ENCODE data around the gene SNX24.
"Not testable (repeated sequence)": the region's sequence is repeated elsewhere in the genome, so short reads cannot be mapped to it uniquely, and the experiment has no call there.

SNX24 gene

GRCh38 chr5:122844136-122844909 is 1.1 kb upstream of the SNX24 start:
- no peaks in the 10 kb centered on the region for H3K27me3 ChIP-seq (ENCODE audit: insufficient read depth, low read length)
- peak overlapping the region; percentile 41 for H3K27ac ChIP-seq (ENCODE audit: low read depth, low read length)
- H3K79me2 ChIP-seq (ENCODE audit: control insufficient read depth, insufficient read depth, low read length, unreplicated experiment): peaks cover 24% of the 10 kb centered on the region
- peak overlapping the region; percentile 94 for H2AFZ ChIP-seq (ENCODE audit: low read length, unreplicated experiment)
- no peaks in the 10 kb centered on the region for H3K36me3 ChIP-seq (ENCODE audit: insufficient read depth, low read length)
- H3K4me1 ChIP-seq (ENCODE audit: control insufficient read depth, insufficient read depth, low read length, unreplicated experiment): peaks cover 21% of the 10 kb centered on the region
- H3K4me3 ChIP-seq (ENCODE audit: low read depth, low read length): peak overlapping the region; percentile 88

GRCh38 chr5:122844910-122845228 is 544 bp upstream of the SNX24 start:
- Histone ChIP-seq H3K27ac (ENCODE audit: low read depth, low read length) (peak overlapping the region; percentile 41), H3K79me2 (ENCODE audit: control insufficient read depth, insufficient read depth, low read length, unreplicated experiment) (peaks cover 24% of the 10 kb centered on the region), H2AFZ (ENCODE audit: low read length, unreplicated experiment) (peak overlapping the region; percentile 94), H3K27me3 (ENCODE audit: insufficient read depth, low read length) (no peaks in the 10 kb centered on the region), H3K4me1 (ENCODE audit: control insufficient read depth, insufficient read depth, low read length, unreplicated experiment) (peaks cover 21% of the 10 kb centered on the region), H3K4me3 (ENCODE audit: low read depth, low read length) (peak overlapping the region; percentile 88), H3K36me3 (ENCODE audit: insufficient read depth, low read length) (no peaks in the 10 kb centered on the region)

- H3K27ac ChIP-seq (ENCODE audit: low read depth, low read length): peak overlapping the region; percentile 68
- no peaks in the 10 kb centered on the region for H3K36me3 ChIP-seq (ENCODE audit: insufficient read depth, low read length)
- peaks cover 29% of the 10 kb centered on the region for H3K79me2 ChIP-seq (ENCODE audit: control insufficient read depth, insufficient read depth, low read length, unreplicated experiment)
- H3K27me3 ChIP-seq (ENCODE audit: insufficient read depth, low read length): no peaks in the 10 kb centered on the region
- H2AFZ ChIP-seq (ENCODE audit: low read length, unreplicated experiment): peak overlapping the region; percentile 58
- H3K4me1 ChIP-seq (ENCODE audit: control insufficient read depth, insufficient read depth, low read length, unreplicated experiment): peaks cover 21% of the 10 kb centered on the region
- H3K4me3 ChIP-seq (ENCODE audit: low read depth, low read length): peak overlapping the region; percentile 88
Measured at GRCh38 chr5:122846051-122846550, 688 bp downstream of the SNX24 start.

- no peak overlapping the region for H3K4me3 ChIP-seq (ENCODE audit: low read depth, low read length)
- peaks cover 32% of the 10 kb centered on the region for H3K79me2 ChIP-seq (ENCODE audit: control insufficient read depth, insufficient read depth, low read length, unreplicated experiment)
- H3K27ac ChIP-seq (ENCODE audit: low read depth, low read length): no peak overlapping the region
- peaks cover 21% of the 10 kb centered on the region for H3K4me1 ChIP-seq (ENCODE audit: control insufficient read depth, insufficient read depth, low read length, unreplicated experiment)
- H2AFZ ChIP-seq (ENCODE audit: low read length, unreplicated experiment): no peak overlapping the region
- no peaks in the 10 kb centered on the region for H3K27me3 ChIP-seq (ENCODE audit: insufficient read depth, low read length)
- H3K36me3 ChIP-seq (ENCODE audit: insufficient read depth, low read length): no peaks in the 10 kb centered on the region
Measured at GRCh38 chr5:122847687-122848081, 2.3 kb downstream of the SNX24 start.

GRCh38 chr5:122849771-122850170 is 4.4 kb downstream of the SNX24 start:
- peaks cover 34% of the 10 kb centered on the region for H3K79me2 ChIP-seq (ENCODE audit: control insufficient read depth, insufficient read depth, low read length, unreplicated experiment)
- H3K4me1 ChIP-seq (ENCODE audit: control insufficient read depth, insufficient read depth, low read length, unreplicated experiment): peaks cover 14% of the 10 kb centered on the region
- H3K27ac ChIP-seq (ENCODE audit: low read depth, low read length): no peak overlapping the region

GRCh38 chr5:122857538-122857937 is 12.1 kb downstream of the SNX24 start:
- H2AFZ ChIP-seq (ENCODE audit: low read length, unreplicated experiment); H3K27ac ChIP-seq (ENCODE audit: low read depth, low read length); H3K4me1 ChIP-seq (ENCODE audit: control insufficient read depth, insufficient read depth, low read length, unreplicated experiment); H3K4me3 ChIP-seq (ENCODE audit: low read depth, low read length); H3K27me3 ChIP-seq (ENCODE audit: insufficient read depth, low read length); H3K36me3 ChIP-seq (ENCODE audit: insufficient read depth, low read length): not testable (repeated sequence)
- H3K79me2 ChIP-seq (ENCODE audit: control insufficient read depth, insufficient read depth, low read length, unreplicated experiment): peaks cover 15% of the 10 kb centered on the region

More at GRCh38 chr5:122849771-122850170, 4.4 kb downstream of the SNX24 start:
- Histone ChIP-seq H3K36me3 (ENCODE audit: insufficient read depth, low read length) (no peaks in the 10 kb centered on the region; the same call in 1 of the 2 replicates), H2AFZ (ENCODE audit: low read length, unreplicated experiment) (no peak overlapping the region), H3K27me3 (ENCODE audit: insufficient read depth, low read length) (no peaks in the 10 kb centered on the region), H3K4me3 (ENCODE audit: low read depth, low read length) (no peak overlapping the region)

GRCh38 chr5:122858451-122858850 is 13.0 kb downstream of the SNX24 start:
- Histone ChIP-seq H2AFZ (ENCODE audit: low read length, unreplicated experiment) (no peak overlapping the region), H3K27me3 (ENCODE audit: insufficient read depth, low read length) (no peaks in the 10 kb centered on the region), H3K4me3 (ENCODE audit: low read depth, low read length) (no peak overlapping the region), H3K79me2 (ENCODE audit: control insufficient read depth, insufficient read depth, low read length, unreplicated experiment) (peaks cover 12% of the 10 kb centered on the region), H3K36me3 (ENCODE audit: insufficient read depth, low read length) (no peaks in the 10 kb centered on the region; the same call in 1 of the 2 replicates), H3K4me1 (ENCODE audit: control insufficient read depth, insufficient read depth, low read length, unreplicated experiment) (peaks cover 4% of the 10 kb centered on the region), H3K27ac (ENCODE audit: low read depth, low read length) (no peak overlapping the region)

GRCh38 chr5:122863240-122863639 is 17.8 kb downstream of the SNX24 start:
- no peak overlapping the region for H2AFZ ChIP-seq (ENCODE audit: low read length, unreplicated experiment)
- H3K36me3 ChIP-seq (ENCODE audit: insufficient read depth, low read length): peaks cover 5% of the 10 kb centered on the region; the same call in 1 of the 2 replicates
- H3K27ac ChIP-seq (ENCODE audit: low read depth, low read length): no peak overlapping the region
- peaks cover 21% of the 10 kb centered on the region for H3K79me2 ChIP-seq (ENCODE audit: control insufficient read depth, insufficient read depth, low read length, unreplicated experiment)
- no peak overlapping the region for H3K4me3 ChIP-seq (ENCODE audit: low read depth, low read length)
- no peaks in the 10 kb centered on the region for H3K27me3 ChIP-seq (ENCODE audit: insufficient read depth, low read length)
- peaks cover 2% of the 10 kb centered on the region for H3K4me1 ChIP-seq (ENCODE audit: control insufficient read depth, insufficient read depth, low read length, unreplicated experiment)

- Histone ChIP-seq H3K27me3 (ENCODE audit: insufficient read depth, low read length) (no peaks in the 10 kb centered on the region), H2AFZ (ENCODE audit: low read length, unreplicated experiment) (no peak overlapping the region), H3K27ac (ENCODE audit: low read depth, low read length) (no peak overlapping the region), H3K4me1 (ENCODE audit: control insufficient read depth, insufficient read depth, low read length, unreplicated experiment) (no peaks in the 10 kb centered on the region), H3K4me3 (ENCODE audit: low read depth, low read length) (no peak overlapping the region), H3K36me3 (ENCODE audit: insufficient read depth, low read length) (peaks cover 5% of the 10 kb centered on the region; the same call in 1 of the 2 replicates), H3K79me2 (ENCODE audit: control insufficient read depth, insufficient read depth, low read length, unreplicated experiment) (peaks cover 21% of the 10 kb centered on the region)
Measured at GRCh38 chr5:122863721-122864120, 18.3 kb downstream of the SNX24 start.

GRCh38 chr5:122864400-122864799 is 19.0 kb downstream of the SNX24 start:
- Histone ChIP-seq H3K36me3 (ENCODE audit: insufficient read depth, low read length) (peaks cover 5% of the 10 kb centered on the region; the same call in 1 of the 2 replicates), H3K4me3 (ENCODE audit: low read depth, low read length) (no peak overlapping the region), H3K27me3 (ENCODE audit: insufficient read depth, low read length) (no peaks in the 10 kb centered on the region), H3K4me1 (ENCODE audit: control insufficient read depth, insufficient read depth, low read length, unreplicated experiment) (no peaks in the 10 kb centered on the region), H3K79me2 (ENCODE audit: control insufficient read depth, insufficient read depth, low read length, unreplicated experiment) (peaks cover 15% of the 10 kb centered on the region), H2AFZ (ENCODE audit: low read length, unreplicated experiment) (no peak overlapping the region), H3K27ac (ENCODE audit: low read depth, low read length) (no peak overlapping the region)

- Histone ChIP-seq H3K36me3 (ENCODE audit: insufficient read depth, low read length) (peaks cover 5% of the 10 kb centered on the region; the same call in 1 of the 2 replicates), H2AFZ (ENCODE audit: low read length, unreplicated experiment) (no peak overlapping the region), H3K27ac (ENCODE audit: low read depth, low read length) (no peak overlapping the region), H3K27me3 (ENCODE audit: insufficient read depth, low read length) (no peaks in the 10 kb centered on the region), H3K4me3 (ENCODE audit: low read depth, low read length) (no peak overlapping the region), H3K79me2 (ENCODE audit: control insufficient read depth, insufficient read depth, low read length, unreplicated experiment) (peaks cover 11% of the 10 kb centered on the region), H3K4me1 (ENCODE audit: control insufficient read depth, insufficient read depth, low read length, unreplicated experiment) (no peaks in the 10 kb centered on the region)
Measured at GRCh38 chr5:122864842-122865241, 19.4 kb downstream of the SNX24 start.
